Middle frontal gyrus (tissue), 1 donor: ENCODE results near the gene RNF130.
"Not testable (repeated sequence)": the region's sequence is repeated elsewhere in the genome, so short reads cannot be mapped to it uniquely, and the experiment has no call there.

Experiments used
- DNase-seq: peaks from one replicate; pipeline ENCODE4 v3.0.0-alpha.2; 2015; ENCODE audit warnings: low spot score; ENCODE audit errors: extremely low spot score

Gene RNF130

DNA sequence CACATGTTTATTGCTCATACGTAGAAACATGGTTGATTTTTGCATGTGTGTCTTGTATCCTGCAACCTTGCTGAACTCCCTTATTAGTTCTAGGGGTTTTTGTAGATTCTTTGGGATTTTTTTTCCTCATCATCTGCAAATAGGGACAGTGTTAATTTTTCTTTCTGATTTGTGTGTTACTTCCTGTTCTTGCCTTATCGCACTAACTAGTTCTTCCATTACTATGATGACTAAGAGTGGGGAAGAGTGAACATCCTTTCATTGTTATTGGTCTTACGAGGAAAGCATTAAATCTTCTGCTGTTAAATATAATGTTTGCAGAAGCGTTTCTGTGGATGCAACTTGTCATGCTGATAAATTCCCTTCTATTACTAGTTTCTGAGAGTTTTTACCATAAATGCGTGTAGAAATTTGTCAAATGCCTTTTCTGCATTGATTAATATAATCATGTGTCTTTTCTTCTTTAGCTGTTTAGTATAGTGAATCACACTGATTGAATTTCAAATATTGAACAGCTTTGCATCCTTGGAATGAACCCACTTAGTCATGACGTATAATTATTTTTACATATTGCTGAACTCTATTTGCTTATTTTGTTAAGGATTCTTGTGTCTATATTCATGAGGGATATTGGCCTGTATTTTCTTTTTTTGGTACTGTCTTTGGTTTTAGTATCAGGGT, 32.1 kb upstream of the RNF130 start:
- no peak for DNase-seq

DNA sequence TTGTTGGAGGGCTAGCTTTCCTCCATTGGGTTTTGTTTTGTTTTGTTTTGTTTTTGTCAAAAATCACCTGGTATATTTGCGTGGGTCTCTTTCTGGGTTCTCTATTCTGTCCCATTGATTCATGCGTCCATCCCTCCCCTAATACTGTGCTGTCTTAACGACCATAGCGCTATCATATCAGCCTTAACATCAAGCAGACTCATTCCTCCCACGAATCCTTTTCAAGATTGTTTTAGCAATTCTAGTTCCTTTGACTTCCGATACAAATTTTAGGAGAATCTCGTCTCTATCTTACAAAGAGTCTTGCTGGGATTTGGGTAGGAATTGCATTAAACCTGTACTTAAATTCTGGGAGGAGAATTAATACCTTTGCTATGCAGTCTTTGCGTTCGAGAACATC, 31.1 kb upstream of the RNF130 start:
- DNase-seq = no peak

DNA sequence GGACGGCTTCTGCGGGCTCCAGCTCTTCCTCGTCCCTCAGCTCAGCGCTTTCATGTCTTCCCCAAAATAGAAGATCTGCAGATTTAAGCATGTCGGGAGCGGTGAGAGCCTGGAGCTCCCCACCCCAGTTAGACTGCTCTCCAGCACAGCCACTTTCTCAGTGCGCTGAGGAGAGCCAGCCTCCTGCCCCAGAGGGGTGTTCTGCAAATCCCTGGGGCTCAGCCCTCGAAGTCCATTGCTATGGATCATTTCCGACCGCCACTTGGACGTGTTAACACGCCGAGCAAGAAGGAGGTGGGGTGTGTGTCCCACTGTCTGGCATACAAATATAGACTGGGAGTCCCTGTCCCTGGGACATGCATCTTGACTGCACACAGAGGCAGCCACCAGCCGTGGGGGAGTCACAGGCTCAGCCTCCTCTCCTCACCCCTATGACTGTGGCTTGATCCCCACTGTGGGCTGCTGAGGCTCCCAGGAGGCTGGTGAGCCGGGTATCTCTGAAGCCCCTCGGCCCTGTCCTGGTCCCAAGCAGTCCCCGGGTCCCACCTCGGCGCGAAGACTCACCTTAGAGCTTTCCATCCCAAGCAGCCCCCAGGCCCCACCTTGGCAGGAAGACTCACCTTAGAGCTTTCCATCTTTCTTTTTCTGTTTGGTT, 30.0 kb upstream of the RNF130 start:
- no peak for DNase-seq

DNA sequence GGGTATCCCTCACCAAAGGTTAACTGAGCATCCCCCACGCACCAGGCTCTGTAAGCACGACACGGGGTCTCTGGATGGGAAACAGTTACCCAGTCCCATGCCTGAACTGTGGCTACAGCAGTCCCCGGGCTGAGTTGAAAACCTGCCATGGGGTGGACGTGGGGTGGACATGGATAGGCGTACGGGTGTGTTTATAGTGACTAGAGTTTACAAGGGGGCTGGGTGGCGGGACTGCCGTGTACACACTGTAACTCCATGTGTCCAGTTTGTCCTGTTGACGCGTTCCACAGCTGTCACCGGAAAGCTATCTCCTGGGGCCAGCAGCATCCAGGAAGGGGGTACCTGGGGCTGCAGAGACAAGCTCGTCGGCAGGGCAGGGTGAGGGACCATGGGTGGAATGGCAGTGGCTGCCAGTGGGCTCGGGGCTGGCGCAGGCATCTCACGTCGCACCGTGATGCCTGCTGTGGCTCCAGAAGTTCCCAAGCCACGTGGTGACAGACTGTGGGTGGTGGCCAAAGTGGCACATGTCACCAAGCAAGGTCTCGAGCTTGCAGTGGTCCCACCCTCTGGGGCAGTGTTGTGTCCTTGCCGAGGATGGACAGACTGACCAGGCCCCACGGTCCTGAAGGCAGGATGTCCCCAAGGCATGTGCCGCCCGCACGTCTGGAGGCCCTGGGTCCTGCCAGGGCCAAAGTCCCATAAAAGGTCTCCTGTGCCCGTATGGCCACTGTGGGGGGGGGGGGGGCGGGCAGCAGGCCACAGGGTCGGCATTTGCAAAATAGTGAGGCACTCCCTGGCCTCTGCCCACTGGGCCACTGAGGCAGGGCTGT, 29.3 kb upstream of the RNF130 start:
- no peak for DNase-seq

DNA sequence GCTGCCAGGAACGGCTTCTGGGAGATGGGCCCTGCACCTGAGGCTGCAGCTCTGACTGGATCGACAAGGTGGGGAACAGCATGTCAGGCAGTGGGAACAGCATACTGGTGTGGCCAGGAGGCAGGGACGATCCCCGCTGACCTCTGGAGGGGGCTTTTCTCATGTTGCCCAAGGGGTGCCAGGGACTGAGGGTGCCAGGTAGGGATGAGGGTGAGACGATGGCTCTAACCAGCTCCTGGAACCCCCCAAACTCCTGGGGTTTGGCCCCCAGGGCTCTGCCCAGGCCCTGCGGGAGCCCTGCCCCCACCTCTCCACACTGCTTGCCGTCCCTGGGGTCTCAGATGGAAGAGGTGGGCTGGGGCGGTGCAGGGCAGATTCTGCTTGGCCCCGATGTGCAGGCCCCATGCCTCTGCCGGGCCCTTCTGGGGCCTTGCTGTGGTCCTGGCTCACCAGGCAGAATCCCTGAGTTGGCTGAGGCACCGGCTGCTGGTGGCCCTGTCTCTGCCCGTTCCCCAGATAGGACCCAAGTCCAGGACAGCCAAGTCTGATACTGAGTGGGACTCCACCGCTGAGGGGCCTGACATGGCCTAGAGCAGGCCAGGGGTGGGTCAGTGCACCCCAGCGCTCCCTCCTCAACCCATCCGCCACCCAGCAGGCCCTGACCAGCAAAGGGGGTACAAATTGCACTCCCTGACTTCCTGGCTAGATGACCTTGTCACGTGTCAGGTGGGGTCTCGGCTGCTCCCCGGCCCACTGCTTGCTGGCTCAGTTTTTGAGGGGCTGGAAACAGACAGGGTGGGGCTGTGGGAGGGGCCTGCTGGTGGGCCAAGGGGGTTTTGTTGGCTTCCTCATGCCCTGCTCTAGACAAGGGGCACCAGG, 28.4 kb upstream of the RNF130 start:
- no peak for DNase-seq

DNA sequence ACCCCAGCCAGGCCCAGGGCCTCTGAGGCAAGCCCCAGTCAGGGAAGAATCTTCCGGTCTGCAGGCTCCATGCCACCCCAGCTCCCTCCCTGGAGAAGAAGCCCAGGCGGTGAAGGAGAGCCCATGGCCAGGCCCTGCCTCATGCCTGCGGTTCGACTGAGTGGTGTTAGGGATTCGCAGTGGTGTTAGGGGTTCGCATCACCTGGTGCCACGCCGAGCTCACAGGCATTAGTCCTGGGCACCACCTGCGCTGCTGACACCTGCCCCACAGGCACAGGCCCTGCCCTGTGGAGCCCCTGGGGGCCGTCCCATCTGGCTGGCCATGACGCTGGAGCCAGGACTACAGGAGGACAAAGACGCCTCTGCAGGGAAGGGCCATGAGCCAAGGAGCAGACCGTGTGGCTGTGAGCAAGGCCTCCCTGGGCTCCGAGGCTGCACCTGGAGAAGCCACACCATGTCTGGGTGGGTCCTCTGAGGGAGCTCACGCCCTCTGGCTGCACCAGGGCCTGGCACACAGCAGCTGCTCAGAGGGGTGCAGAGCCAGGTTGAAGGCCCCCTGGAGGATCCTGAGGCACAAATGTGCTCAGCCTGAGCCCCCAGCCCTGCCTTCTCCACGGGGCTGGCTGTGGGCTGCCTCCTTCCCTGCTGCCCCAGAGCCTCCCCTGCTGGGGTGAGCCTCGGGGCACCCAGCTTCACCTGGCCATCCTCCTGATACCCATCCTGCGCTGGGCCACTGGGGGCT, 27.6 kb upstream of the RNF130 start:
- no peak for DNase-seq

DNA sequence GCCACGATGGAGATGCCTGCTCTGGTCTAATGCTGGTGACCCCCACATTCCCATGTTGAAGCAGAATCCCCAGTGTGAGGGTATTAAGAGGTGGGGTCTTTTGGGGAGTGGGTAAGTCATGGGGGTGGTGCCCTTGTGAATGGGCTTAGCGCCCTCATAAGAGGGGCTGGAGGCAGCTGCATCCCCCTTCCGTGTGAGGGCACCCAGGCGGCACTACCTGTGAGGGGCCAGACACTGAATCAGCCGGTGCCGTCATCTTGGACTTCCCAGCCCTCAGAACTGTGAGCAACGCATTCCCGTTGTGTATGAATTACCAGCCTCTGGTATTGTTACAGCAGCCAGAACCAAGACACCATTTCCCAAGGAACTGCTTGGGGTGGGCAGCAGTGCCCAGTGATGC, 27.0 kb upstream of the RNF130 start:
- no peak for DNase-seq

DNA sequence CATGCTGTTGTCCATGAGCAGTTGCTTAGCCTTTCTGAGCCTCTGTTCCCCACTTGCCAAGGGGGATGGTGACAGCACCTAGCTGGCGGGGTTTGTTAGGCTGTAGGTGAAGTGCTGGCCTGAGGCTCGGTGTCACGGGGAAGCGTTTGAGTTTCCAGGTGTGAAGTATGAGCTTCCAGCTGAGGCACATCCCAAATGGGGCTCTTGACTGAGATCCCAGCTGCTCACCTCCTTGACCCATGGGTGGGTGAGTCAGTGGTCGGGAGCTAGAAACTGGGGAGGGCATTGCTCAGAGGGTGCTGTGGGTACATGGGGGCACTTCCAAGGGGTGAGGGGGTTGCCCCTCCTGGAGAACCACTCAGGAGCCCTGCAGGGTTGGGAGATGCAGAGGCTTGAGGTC, 26.4 kb upstream of the RNF130 start:
- DNase-seq = no peak

DNA sequence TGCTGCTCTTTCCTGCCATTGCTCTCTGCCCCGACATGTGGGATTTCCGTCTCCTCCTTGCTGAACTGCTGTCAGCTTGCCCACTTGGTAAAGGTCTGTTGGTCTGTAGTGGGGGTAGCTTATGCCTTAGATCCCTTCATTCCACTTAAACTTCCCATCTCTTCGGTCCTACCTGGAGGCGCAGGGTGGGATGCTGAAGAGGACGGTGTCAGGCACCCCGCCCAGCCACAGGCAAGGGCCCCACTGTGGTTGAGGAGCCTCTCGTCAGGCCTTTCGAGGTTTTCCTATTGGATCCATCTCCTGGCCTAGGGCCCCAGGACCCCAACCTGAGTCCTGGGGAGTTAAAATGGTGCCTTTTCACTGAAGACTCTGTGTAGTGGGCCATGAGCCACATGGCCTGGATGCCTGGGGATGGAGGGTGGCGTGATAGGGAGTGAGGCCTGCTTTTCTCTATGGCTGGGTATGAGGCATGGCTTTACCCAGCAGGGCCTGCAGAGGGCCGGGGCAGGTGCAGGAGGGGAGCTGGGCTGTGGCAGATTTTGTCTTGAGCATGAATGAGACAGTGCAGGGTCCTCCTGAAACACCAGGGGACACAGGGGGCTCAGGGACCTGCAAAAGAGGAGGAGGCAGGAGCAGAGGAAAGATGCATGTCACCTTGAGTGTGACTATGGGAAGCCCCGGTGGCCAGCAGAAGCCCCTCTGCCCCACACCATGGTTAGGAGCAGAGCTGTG, 25.8 kb upstream of the RNF130 start:
- no peak for DNase-seq

DNA sequence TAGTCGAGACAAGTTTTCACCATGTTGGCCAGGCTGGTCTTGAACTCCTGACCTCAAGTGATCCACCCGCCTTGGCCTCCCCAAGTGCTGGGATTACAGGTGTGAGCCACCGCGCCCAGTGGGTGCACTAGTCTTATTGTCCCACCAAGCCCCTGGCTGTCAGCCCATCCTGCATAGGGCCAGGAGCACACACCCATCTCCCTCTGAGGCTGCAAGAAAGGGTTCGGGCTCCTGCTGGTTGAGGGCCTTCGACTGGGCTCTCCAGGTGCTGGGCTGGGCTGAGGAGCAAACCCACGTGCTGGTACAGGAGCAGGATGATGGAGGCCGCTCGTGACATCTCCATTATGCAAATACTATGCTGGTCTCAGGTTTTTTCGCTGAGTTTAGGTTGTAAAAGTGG, 25.1 kb upstream of the RNF130 start:
- DNase-seq = no peak

DNA sequence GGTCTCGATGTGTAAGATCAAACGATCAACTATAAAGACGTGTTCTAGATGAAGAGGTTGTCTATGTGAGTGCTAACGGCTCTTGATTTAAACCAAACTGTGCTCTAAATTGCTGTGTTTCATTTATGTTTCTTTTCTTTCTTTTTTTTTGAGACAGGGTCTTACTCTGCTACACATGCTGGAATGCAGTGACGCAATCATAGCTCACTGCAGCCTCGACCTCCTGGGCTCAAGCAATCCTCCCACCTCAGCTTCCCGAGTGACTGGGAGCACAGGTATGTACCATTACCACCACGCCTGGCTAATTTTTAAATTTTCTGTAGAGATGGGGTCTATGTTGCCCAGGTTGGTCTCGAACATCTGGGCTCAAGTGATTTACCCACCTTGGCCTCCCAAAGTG, 24.0 kb upstream of the RNF130 start:
- DNase-seq = no peak

DNA sequence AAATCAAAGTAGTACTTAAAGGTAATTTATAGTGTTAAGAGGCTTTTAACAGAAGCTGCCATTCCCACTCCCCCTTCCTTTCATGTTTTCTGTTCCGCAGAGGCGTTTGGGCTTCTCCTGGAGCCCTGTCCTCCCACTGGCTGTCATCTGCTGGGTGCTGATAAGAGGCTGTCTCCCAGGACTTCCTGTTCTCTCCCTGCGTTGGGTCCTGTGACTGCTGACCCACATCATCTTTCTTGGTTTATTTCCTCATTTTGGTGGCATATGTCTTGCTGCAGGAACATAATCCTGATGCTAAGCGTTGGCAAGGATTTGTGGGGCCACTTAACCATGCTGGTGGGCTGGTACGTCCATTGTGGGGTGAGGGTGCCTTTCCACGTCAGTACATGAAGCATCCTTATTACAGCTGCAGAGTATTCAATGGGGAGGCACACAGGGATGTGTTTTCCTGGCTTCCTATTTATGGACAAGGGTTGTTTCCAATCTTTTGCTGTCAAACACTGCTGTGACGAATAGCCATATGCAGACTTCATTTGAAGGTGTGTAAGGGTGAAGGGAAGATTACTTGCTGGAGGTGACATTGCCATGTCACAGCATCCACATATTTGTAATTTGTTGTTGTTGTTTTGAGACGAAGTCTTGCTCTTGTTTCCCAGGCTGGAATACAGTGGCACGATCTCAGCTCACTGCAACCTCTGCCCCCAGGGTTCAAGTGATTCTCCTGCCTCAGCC, 22.3 kb upstream of the RNF130 start:
- no peak for DNase-seq

DNA sequence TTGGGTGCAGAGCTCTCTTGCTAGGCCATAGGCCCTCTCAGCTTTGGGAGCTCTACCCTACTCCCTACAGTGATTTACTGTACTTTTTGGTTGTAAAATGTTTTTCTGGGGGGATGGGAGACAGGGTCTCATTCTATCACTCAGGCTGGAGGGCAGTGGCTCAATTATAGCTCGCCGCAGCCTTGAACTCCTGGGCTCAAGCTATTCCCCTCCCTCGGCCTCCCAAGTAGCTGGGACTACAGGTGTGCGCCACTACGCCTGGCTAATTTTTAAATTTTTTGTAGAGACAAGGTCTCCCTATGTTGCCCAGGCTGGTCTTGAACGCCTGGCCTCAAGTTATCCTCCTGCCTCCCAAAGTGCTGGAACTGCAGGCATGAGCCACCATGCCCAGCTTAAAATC, 21.7 kb upstream of the RNF130 start:
- DNase-seq = no peak

DNA sequence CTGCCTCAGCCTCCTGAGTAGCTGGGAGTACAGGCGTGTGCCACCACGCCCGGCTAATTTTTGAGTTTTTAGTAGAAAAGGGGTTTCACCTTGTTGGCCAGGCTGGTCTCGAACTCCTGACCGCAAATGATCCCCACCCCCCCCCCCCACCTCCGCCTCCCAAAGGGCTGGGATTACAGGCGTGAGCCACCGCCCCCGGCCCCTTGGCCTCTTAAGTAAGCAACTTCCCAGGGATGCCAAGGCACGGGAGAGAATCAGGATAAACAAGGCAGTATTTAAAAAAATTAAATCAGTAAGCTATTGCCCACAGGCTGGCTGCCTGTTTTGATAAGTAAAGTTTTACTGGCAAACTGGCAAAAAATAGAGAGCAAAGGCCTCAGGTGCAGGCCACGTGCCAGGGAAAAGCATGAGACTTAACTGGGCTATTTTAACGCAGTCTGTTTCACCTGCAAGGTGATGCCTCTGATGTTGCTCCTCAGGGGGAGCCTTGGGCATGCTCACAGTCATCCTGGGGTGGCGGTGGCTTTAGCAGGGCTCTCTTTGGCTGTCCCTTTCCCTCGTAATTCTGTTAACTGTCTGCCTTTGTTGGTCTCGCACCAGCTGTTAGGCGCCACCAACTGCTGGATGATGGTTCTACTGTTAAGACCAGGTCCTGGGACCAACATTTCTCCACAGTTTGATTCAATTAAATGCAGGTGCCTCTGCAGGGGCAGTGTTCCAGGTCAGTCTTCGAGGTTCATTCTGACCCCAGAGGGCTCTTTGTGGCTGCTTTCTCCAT, 19.4 kb upstream of the RNF130 start:
- no peak for DNase-seq

DNA sequence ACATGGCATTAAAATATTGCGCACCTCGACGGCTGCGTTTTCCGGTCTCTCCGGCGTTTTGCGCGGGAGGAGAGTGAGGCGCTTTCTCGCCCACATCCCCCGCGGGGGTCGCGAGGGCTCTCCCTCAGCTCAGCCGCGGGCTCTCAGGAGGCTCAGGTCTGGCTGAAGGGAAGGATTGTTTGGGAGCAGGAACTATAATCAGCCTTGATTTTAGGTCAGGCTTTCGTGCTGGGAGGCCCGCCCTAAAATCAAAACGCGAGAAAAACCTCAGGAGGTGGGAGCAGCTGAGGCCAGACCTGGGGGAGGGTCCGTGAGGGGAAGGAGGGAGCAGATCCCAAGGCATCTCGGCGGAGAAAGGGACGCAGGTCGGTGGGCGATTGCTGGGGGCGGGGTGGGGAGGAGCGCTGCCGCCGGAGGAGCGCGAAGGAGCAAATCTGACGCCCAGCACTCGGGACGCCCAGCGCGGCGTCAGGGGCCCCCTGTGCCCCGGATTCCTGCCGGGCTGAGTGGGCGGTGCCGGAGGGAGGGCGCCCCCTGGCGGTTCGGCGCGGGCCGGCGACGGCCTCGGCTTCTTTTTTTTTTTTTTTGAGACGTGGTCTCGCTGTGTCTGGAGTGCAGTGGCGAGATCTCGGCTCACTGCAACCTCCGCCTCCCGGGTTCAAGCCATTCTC, 18.7 kb upstream of the RNF130 start:
- DNase-seq = no peak

DNA sequence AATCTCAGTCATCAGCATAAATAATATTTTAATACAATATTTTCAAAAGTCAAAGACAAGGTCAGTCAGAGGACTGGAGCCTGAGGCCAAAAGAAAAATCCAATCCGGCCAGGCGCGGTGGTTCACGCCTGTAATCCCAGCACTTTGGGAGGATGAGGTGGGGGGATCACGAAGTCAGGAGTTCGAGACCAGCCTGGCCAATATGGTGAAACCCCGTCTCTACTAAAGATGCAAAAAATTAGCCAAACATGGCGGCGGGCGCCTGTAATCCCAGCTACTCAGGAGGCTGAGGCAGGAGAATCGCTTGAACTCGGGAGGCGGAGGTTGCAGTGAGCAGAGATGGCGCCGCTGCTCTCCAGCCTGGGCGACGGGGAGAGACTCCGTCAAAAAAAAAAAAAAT, 18.1 kb upstream of the RNF130 start:
- DNase-seq = not testable (repeated sequence)

DNA sequence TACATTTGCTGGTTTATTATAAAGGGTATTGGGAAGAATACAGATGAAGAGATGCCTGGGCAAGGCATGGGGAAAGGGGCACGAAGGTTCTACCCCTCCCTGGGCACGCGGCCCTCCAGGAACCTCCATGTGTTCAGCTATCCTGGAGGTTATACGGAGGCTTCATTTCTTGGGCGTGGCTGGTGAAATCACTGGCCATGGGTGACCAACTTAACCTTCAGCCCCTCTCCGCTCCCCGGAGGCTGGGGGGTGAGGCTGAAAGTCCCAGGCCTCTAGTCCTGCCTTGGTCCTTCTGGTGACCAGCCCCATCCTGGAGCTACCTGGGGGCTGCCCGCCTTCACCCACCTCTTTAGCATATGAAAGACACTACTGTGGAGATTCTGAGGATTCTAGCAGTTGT, 17.0 kb upstream of the RNF130 start:
- DNase-seq = no peak

DNA sequence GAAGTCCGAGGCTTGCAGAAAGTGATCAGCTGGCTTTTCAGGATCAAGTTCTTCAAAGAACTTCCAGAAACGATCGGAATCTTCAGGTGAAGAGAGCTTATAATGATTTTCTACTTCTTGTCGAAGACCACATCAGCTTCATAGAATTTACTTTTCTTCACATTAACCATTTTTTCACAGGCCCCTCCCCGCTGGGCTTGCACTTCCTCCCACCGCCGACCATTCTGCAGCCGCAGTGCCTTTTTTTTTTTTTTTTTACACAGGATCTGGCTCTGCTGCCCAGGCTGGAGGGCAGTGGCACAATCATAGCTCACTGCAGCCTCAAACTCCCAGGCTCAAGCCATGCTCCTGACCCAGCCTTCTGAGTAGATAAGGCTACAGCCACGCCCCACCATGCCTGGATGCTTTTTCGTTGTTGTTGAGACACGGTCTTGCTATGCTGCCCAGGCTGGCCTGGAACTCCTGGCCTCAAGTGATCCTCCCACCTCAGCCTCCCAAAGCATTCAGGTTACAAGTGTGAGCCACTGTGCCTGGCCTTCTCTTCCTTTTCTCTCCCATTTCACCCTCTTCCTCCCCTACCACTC, 15.3 kb upstream of the RNF130 start:
- no peak for DNase-seq
